ENCODE results near the gene ROCK2. TPM values are rescaled to one million over a fixed set of nuclear protein-coding genes. Genes with fewer than 3 reads are reported as not detected.

Gene ROCK2
- total RNA-seq, 2 donors from 2014 or later, result 29.6 to 32.2 TPM

DNA sequence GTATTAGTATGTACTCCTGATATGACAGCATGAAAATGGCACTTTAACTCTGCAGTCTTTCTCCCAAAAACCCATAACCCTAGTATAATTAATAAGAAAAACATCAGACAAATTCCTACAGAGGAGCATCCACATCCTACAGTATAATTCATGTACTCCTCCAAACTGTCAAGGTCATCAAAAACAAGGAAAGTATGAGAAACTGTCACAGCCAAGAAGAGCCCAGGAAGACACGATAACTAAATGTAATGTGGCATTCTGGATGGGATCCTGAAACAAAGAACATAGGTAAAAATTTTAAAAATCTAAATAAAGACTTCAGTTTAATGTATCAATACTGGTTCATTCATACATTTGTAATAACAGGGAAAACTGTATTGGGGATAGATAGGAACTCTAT, 100.9 kb downstream of the ROCK2 start:
- intact Hi-C loops (cut with DNase I), result no loop called here
- WGBS, result 87% methylated on average over 1 of the region's 1 CpG
- Histone ChIP-seq H3K4me3 (no peak overlapping the region), H3K9me3 (no peaks in the 10 kb centered on the region), H3K36me3 (no peaks in the 10 kb centered on the region), H3K27ac (no peak overlapping the region), H3K4me1 (replicated peaks) (no peaks in the 10 kb centered on the region), H3K27me3 (replicated peaks; ENCODE audit: insufficient read depth) (no peaks in the 10 kb centered on the region)
- TF ChIP-seq, protein P1, sequence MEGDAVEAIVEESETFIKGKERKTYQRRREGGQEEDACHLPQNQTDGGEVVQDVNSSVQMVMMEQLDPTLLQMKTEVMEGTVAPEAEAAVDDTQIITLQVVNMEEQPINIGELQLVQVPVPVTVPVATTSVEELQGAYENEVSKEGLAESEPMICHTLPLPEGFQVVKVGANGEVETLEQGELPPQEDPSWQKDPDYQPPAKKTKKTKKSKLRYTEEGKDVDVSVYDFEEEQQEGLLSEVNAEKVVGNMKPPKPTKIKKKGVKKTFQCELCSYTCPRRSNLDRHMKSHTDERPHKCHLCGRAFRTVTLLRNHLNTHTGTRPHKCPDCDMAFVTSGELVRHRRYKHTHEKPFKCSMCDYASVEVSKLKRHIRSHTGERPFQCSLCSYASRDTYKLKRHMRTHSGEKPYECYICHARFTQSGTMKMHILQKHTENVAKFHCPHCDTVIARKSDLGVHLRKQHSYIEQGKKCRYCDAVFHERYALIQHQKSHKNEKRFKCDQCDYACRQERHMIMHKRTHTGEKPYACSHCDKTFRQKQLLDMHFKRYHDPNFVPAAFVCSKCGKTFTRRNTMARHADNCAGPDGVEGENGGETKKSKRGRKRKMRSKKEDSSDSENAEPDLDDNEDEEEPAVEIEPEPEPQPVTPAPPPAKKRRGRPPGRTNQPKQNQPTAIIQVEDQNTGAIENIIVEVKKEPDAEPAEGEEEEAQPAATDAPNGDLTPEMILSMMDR (IDR thresholded peaks at IDR 0.05), result no peak
- TF ChIP-seq POLR2A (IDR thresholded peaks at IDR 0.05) (no peak), POLR2AphosphoS5 (IDR thresholded peaks at IDR 0.05) (no peak)
- DNase-seq (ENCODE audit: low spot score), result no peak

GRCh38 chr2:11242542-11243174, 101.8 kb downstream of the ROCK2 start:
- H3K36me3 ChIP-seq, result no peaks in the 10 kb centered on the region
- no peak overlapping the region for H3K27ac ChIP-seq
- H3K9me3 ChIP-seq, result no peaks in the 10 kb centered on the region
- intact Hi-C loops (cut with DNase I), result no loop called here
- no peaks in the 10 kb centered on the region for H3K27me3 ChIP-seq (replicated peaks; ENCODE audit: insufficient read depth)
- 100% methylated on average over 2 of the region's 2 CpGs for WGBS
- no peak overlapping the region for H3K4me3 ChIP-seq
- DNase-seq (ENCODE audit: low spot score), result no peak
- no peaks in the 10 kb centered on the region for H3K4me1 ChIP-seq (replicated peaks)
- TF ChIP-seq, protein P1 (IDR thresholded peaks at IDR 0.05), result no peak
- no peak for TF ChIP-seq POLR2AphosphoS5 (IDR thresholded peaks at IDR 0.05)
- TF ChIP-seq POLR2A (IDR thresholded peaks at IDR 0.05), result no peak

DNA sequence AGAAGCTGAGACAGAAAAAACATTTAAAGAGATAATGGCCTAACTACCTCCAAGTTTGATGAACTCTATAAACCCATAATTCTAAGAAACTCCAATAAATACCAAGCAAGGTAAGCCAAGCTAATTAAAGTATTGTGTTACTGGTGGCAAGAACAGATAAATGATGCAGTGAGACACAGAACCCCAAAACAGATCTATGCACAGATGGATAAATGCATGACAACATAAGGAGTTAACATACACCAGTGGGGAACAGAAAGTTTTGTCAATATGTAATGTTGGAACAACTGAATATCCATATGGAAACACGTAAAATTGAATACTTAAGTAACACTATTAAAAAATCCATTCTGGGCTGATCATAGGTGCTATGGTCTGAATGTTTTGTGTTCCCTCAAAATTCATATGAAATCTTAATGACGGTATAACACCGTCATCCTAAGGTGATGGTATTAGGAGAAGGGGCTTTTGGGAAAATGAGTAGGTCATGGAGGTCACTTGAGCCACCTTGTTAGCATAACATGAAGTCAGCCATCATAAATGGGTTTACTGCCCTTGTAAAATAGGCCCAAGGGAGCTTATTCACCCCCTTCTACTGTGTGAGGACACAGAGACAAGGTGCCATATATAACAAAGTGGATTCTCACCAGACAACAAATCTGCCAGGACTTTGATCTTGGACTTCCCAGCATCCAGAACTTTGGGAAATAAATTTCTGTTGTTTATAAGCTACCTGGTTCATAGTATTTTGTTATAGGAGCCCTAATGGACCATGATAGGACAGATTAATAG, 102.8 kb downstream of the ROCK2 start:
- no peaks in the 10 kb centered on the region for H3K27me3 ChIP-seq (replicated peaks; ENCODE audit: insufficient read depth)
- intact Hi-C loops (cut with DNase I), result no loop called here

DNA sequence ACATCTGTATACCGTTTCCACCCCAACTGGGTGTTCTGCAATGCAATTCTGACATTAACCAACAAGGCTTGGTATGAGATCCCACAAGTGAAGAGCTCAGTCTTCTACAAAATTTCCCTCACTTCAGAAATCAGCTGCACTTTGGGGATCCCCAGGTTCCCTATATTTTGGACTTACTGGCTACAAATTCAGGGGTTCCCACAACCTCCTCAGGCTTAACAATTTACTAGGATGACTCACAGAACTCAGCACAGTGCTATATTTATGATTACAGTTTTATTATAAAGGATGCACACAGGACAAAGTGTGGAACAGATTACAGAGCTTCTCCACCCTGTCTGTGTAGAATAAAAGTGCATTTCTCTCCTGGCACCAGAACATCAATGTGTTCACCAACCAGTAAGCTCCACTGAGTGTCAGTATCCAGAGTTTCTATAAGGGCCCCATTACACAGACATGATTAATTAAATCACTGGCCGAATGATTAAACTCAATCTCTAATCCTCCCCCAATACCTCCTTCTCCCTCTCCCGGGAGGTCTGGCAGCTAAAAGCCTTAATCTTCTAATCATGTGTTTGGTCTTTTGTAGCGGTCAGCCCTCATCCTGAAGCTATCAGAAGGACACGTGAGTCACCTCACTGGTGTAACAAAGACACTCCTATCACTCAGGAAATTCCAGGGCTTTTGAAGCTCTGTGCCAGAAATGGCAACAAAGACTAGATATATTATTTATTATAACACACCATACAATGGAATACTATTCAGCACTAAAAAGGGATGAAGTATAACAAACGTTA, 104.6 kb downstream of the ROCK2 start:
- TF ChIP-seq POLR2A (IDR thresholded peaks at IDR 0.05), result no peak
- TF ChIP-seq, protein P1 (IDR thresholded peaks at IDR 0.05), result no peak
- TF ChIP-seq POLR2AphosphoS5 (IDR thresholded peaks at IDR 0.05), result no peak
- Histone ChIP-seq H3K4me3 (no peak overlapping the region), H3K27ac (no peak overlapping the region), H3K9me3 (no peaks in the 10 kb centered on the region), H3K4me1 (replicated peaks) (no peaks in the 10 kb centered on the region), H3K36me3 (no peaks in the 10 kb centered on the region), H3K27me3 (replicated peaks; ENCODE audit: insufficient read depth) (no peaks in the 10 kb centered on the region)
- DNase-seq (ENCODE audit: low spot score), result no peak
- intact Hi-C loops (cut with DNase I), result loop anchor here (5.0 to 10.0 kb wide), 2 partner anchors 102 to 205 kb away; partner anchors contain the start of gene ROCK2
- WGBS, result 88% methylated on average over 6 of the region's 6 CpGs

More for the DNA sequence above, 102.8 kb downstream of the ROCK2 start:
- Histone ChIP-seq H3K9me3 (no peaks in the 10 kb centered on the region), H3K4me3 (no peak overlapping the region), H3K4me1 (replicated peaks) (no peaks in the 10 kb centered on the region), H3K27ac (no peak overlapping the region), H3K36me3 (no peaks in the 10 kb centered on the region)
- 89% methylated on average over 3 of the region's 3 CpGs for WGBS
- TF ChIP-seq POLR2AphosphoS5 (IDR thresholded peaks at IDR 0.05), result no peak
- TF ChIP-seq POLR2A (IDR thresholded peaks at IDR 0.05), result no peak
- TF ChIP-seq, protein P1 (IDR thresholded peaks at IDR 0.05), result no peak
- DNase-seq (ENCODE audit: low spot score), result no peak
